MCF 10A (cell line): Measurements from ENCODE around the gene TEX52. TPM values are rescaled to one million over a fixed set of nuclear protein-coding genes. Genes with fewer than 3 reads are reported as not detected.

ENCODE experiments used
- BruUV-seq: library from RNA; stranded (reverse); fragments of 400-500 nt; replicated peaks from 2 replicates; lab custom pipeline; 2021; lab: Mats Ljungman, UMichigan
- CTCF ChIA-PET: fragments of 300-600 bp; sonication (Branson Sonifier 250); formaldehyde crosslinking; extraction: SDS; loops from one replicate; lab custom pipeline; 2021; ENCODE audit warnings: antibody characterized with exemption, inconsistent platforms; lab: Yijun Ruan, JAX
- POLR2A ChIA-PET: fragments of 300-600, 350-650 bp; sonication (Branson Sonifier 250); formaldehyde crosslinking; extraction: SDS; loops from one replicate; lab custom pipeline; 2020; ENCODE audit warnings: antibody characterized with exemption, inconsistent platforms; lab: Yijun Ruan, JAX
- DNase-seq: peaks from one replicate; pipeline ENCODE4 v3.0.0-alpha.2; 2018; ENCODE audit not compliant: unreplicated experiment
- H3K27ac Mint-ChIP-seq: one replicate; pipeline ENCODE4 v1.8.0; 2022; ENCODE audit warnings: mild to moderate bottlenecking, low read depth, mixed read lengths; ENCODE audit not compliant: unreplicated experiment
- H3K27me3 Mint-ChIP-seq: one replicate; pipeline ENCODE4 v1.8.0; 2022; ENCODE audit warnings: mixed read lengths; ENCODE audit not compliant: insufficient read depth, unreplicated experiment
- H3K36me3 Mint-ChIP-seq: one replicate; pipeline ENCODE4 v1.8.0; 2022; ENCODE audit warnings: mild to moderate bottlenecking, moderate library complexity, mixed read lengths; ENCODE audit not compliant: insufficient read depth, unreplicated experiment
- H3K4me1 Mint-ChIP-seq: one replicate; pipeline ENCODE4 v1.8.0; 2022; ENCODE audit warnings: mixed read lengths; ENCODE audit not compliant: insufficient read depth, unreplicated experiment
- H3K4me3 Mint-ChIP-seq: one replicate; pipeline ENCODE4 v1.8.0; 2022; ENCODE audit warnings: mild to moderate bottlenecking, moderate library complexity, mixed read lengths; ENCODE audit not compliant: unreplicated experiment
- H3K9me3 Mint-ChIP-seq: one replicate; pipeline ENCODE4 v1.8.0; 2022; ENCODE audit warnings: mixed read lengths; ENCODE audit not compliant: unreplicated experiment
- intact Hi-C: fragments of 100-400 bp; cut with micrococcal nuclease; formaldehyde crosslinking; loops from 2 replicates; pipeline ENCODE4 v1.14.1; 2022
- total RNA-seq: library from RNA; stranded (reverse); gene quantifications from 2 replicates; pipeline ENCODE4 v1.2.3, GENCODE V29; 2022
- TF ChIP-seq, protein P1 (sequence below): fragments of 200-600 bp; IDR thresholded peaks from one replicate; pipeline ENCODE4 v1.8.0; 2022; ENCODE audit warnings: antibody characterized with exemption, mild to moderate bottlenecking; ENCODE audit not compliant: unreplicated experiment

TEX52 gene
- total RNA-seq, 1 experiment from 2014 or later: not detected

DNA sequence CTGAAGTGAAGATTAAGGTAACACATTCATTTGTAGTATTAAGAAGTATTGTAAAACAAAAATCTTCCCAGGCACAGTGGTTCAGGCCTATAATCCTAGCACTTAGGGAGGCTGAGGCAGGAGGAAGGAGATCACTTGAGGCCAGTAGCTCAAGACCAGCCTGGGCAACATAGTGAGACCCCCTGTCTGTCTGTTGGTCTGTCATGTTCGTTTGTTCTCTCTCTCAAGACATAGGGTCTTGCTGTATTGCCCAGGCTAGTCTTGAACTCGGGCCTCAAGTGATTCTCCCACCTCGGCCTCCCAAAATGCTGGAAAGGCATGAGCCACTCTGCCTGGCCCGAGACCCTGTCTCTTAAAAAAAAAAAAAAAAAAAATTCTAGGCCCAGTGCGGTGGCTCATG is 40.6 kb upstream of the TEX52 start:
- no peak overlapping the region for H3K4me3 Mint-ChIP-seq
- peaks cover 6% of the 10 kb centered on the region for H3K4me1 Mint-ChIP-seq
- POLR2A ChIA-PET: interaction anchor here (0.6 kb wide), 1 partner anchor 15 kb away, joined by 3 read pairs; no protein-coding TSS in a partner anchor
- no TSS peak for BruUV-seq
- TF ChIP-seq, protein P1, sequence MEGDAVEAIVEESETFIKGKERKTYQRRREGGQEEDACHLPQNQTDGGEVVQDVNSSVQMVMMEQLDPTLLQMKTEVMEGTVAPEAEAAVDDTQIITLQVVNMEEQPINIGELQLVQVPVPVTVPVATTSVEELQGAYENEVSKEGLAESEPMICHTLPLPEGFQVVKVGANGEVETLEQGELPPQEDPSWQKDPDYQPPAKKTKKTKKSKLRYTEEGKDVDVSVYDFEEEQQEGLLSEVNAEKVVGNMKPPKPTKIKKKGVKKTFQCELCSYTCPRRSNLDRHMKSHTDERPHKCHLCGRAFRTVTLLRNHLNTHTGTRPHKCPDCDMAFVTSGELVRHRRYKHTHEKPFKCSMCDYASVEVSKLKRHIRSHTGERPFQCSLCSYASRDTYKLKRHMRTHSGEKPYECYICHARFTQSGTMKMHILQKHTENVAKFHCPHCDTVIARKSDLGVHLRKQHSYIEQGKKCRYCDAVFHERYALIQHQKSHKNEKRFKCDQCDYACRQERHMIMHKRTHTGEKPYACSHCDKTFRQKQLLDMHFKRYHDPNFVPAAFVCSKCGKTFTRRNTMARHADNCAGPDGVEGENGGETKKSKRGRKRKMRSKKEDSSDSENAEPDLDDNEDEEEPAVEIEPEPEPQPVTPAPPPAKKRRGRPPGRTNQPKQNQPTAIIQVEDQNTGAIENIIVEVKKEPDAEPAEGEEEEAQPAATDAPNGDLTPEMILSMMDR: no peak
- H3K27me3 Mint-ChIP-seq: no peaks in the 10 kb centered on the region
- CTCF ChIA-PET: no interaction called here
- DNase-seq: no peak
- H3K9me3 Mint-ChIP-seq: no peaks in the 10 kb centered on the region
- intact Hi-C loops: no loop called here
- no peak overlapping the region for H3K27ac Mint-ChIP-seq
- H3K36me3 Mint-ChIP-seq: peaks cover 22% of the 10 kb centered on the region

DNA sequence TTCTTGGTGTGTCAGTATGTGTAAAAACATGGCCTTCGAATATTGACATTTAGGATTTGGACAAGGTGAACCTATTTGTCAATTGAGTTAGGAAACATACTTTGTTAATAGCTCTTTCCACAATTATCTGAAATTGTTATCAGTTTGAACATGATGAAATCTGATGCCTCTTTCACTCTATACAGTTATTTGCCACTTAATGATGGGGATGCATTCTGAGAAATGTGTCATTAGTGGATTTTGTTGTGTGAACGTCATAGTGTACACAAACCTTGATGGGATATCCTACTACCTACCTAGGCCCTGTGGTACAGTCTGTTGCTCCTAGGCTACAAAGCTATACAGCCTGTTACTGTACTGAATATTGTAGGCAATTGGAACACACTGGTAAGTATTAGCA is 38.7 kb upstream of the TEX52 start:
- H3K27me3 Mint-ChIP-seq: no peaks in the 10 kb centered on the region
- H3K36me3 Mint-ChIP-seq: peaks cover 22% of the 10 kb centered on the region
- ChIA-PET CTCF (interaction anchor here (0.6 to 1.2 kb wide), 5 partner anchors 9 to 379 kb away, joined by 3 to 6 read pairs (median 3); no protein-coding TSS in a partner anchor), POLR2A (interaction anchor here (0.9 to 1.0 kb wide), 2 partner anchors 9 to 17 kb away, joined by 3 read pairs; no protein-coding TSS in a partner anchor)
- H3K4me3 Mint-ChIP-seq: no peak overlapping the region
- H3K4me1 Mint-ChIP-seq: peaks cover 6% of the 10 kb centered on the region
- intact Hi-C loops: no loop called here
- no TSS peak for BruUV-seq
- no peak for DNase-seq
- no peaks in the 10 kb centered on the region for H3K9me3 Mint-ChIP-seq
- H3K27ac Mint-ChIP-seq: no peak overlapping the region
- TF ChIP-seq, protein P1: no peak

DNA sequence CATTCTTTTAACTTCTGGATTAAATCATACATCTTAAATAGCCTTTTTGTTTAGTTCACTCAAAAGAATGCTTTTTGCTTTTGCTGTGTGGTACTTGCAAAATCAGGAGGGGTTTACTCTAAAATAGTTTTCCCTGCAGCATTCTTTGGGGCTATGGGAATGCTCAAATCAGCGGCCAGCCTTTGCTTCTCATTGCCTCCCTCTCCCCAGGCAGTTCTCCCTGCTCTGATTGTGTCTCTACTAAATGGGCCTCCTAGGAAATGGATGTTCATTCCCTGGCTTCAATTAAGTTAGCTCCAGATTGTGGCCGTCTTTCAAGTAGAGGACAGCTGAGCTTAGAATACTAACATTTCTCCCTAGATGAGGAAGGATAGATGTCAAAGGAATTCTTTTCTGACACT is 38.2 kb upstream of the TEX52 start:
- no TSS peak for BruUV-seq
- no peaks in the 10 kb centered on the region for H3K9me3 Mint-ChIP-seq
- no peaks in the 10 kb centered on the region for H3K27me3 Mint-ChIP-seq
- no peak overlapping the region for H3K4me3 Mint-ChIP-seq
- POLR2A ChIA-PET: interaction anchor here (0.9 to 1.0 kb wide), 2 partner anchors 9 to 17 kb away, joined by 3 read pairs; no protein-coding TSS in a partner anchor
- CTCF ChIA-PET: interaction anchor here (0.6 to 1.2 kb wide), 6 partner anchors 10 to 379 kb away, joined by 3 to 6 read pairs (median 3); no protein-coding TSS in a partner anchor
- H3K27ac Mint-ChIP-seq: no peak overlapping the region
- H3K36me3 Mint-ChIP-seq: peaks cover 23% of the 10 kb centered on the region
- no peak for DNase-seq
- intact Hi-C loops: no loop called here
- H3K4me1 Mint-ChIP-seq: peaks cover 10% of the 10 kb centered on the region
- TF ChIP-seq, protein P1: no peak

DNA sequence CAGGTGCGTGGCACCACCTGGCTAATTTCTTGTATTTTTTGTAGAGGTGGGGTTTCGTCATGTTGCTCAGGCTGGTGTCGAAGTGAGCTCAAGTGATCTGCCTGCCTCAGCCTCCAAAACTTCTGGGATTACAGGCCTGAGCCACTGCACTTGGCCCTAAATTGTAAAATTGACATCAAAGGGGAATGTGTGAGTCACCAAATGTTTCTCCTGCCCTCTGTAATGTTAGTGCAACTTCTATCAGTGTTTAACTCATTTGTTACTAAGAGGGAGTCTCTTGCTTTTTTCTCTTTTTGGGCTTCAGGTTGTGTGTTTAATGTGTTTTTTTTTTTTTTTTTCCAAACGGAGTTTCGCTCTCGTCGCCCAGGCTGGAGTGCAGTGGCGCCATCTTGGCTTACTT is 36.2 kb upstream of the TEX52 start:
- CTCF ChIA-PET: interaction anchor here (0.6 to 1.2 kb wide), 4 partner anchors 38 to 1063 kb away, joined by 3 to 6 read pairs (median 4); no protein-coding TSS in a partner anchor
- H3K9me3 Mint-ChIP-seq: no peaks in the 10 kb centered on the region
- TF ChIP-seq, protein P1: no peak
- POLR2A ChIA-PET: interaction anchor here (0.8 to 1.2 kb wide), 3 partner anchors 8 to 16 kb away, joined by 3 to 7 read pairs (median 6); partner anchors contain the start of genes FOXM1 and RHNO1
- H3K27ac Mint-ChIP-seq: peak overlapping the region; percentile 85
- no peaks in the 10 kb centered on the region for H3K27me3 Mint-ChIP-seq
- H3K4me1 Mint-ChIP-seq: peaks cover 16% of the 10 kb centered on the region
- intact Hi-C loops: no loop called here
- peak; percentile 70 for DNase-seq
- peaks cover 28% of the 10 kb centered on the region for H3K36me3 Mint-ChIP-seq
- H3K4me3 Mint-ChIP-seq: peak overlapping the region; percentile 86
- no TSS peak for BruUV-seq
